HG03060 (cell line): Measurements from ENCODE around the gene ZDHHC20.
A peak's percentile ranks its signal among the peaks of the same experiment; 100 is the strongest.
"Not testable (repeated sequence)": the region's sequence is repeated elsewhere in the genome, so short reads cannot be mapped to it uniquely, and the experiment has no call there.

Experiments used
- ATAC-seq: cut with Tn5 transposase; IDR thresholded peaks from one replicate; pipeline ENCODE4 v1.9.1; 2021; ENCODE audit warnings: low read depth, moderate number of reproducible peaks; ENCODE audit not compliant: unreplicated experiment

The ZDHHC20 gene

GRCh38 chr13:21436582-21436981 lies 22.5 kb downstream of the ZDHHC20 start:
- ATAC-seq: no peak

- peak; percentile 96 for ATAC-seq
These were observed 23.4 kb downstream of the ZDHHC20 start for GRCh38 chr13:21435687-21436151.

DNA sequence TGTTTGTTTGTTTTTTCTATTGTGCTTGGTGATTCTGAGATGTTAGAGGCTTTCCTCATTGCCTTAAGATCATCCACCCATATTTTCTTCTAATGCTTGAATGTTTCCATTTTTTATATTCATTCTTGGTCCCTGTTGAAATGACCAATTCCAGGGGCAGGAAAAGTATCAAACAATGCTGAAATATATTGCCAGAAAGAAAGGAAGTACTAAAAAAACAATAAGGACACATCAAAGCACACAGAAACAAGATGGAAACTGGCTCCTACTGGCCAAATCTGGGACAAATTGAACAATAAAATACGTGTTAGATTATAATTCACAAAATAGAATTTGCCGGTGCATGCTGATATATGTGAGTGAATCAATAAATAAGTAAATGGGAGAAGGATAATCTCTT lies 23.9 kb downstream of the ZDHHC20 start:
- no peak for ATAC-seq

DNA sequence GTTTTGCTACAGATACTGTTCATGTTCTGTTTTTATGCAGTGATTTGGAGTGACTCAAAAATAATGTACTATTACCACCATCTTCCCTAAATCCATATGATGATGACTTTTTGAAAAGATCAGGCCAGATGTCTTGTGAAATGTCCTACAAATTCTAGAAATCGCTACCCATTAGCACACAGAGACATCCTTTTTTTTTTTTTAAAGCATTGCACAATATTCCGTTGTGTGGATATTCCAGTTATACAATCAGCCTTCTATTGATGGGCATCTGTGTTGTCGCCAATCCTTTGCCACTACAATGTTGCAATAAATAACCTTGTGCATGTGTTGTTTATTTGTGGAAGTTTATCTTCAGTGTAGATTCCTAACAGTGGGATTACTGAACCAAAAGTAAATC lies 24.5 kb downstream of the ZDHHC20 start:
- no peak for ATAC-seq

DNA sequence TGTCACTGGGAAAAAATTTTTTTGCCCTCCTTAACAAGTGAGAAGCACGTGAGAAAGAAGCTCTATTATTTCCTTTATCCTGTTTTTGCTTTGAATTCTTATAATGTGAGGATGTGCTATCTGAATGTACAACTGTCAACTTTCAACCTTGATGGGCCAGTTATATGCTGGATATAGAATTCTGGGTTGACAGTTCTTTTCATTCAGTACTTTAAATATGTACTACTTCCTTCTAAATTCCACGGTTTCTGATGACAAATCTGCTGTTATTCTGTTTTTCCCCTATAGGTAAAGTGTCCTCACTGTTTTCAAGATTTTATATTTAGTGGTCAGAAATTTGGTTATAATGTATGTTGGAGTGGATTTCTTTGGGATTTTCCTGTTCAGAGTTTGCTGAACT lies 29.9 kb downstream of the ZDHHC20 start:
- no peak for ATAC-seq

- no peak for ATAC-seq
These were observed 31.4 kb downstream of the ZDHHC20 start for GRCh38 chr13:21427741-21428140.

- ATAC-seq: no peak
These were observed 32.9 kb downstream of the ZDHHC20 start for GRCh38 chr13:21426238-21426637.

DNA sequence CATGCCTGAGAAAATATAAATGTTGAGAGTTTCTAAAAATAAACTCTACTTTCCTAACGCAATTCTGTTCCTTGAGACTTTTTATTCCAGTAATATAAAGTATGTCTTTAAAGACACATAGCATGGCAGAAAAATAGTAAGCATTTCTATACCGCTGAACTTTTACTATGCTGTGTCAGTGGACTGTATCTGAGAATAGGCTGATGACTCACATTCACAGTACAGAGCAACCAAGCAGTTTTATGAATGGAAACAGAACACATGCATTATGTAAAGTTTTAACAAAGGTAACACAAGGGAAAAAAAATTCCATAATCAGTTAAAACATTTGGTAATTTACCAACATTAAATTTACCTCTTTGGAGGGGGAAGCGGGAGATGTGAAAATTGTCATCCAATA lies 38.4 kb downstream of the ZDHHC20 start:
- no peak for ATAC-seq

DNA sequence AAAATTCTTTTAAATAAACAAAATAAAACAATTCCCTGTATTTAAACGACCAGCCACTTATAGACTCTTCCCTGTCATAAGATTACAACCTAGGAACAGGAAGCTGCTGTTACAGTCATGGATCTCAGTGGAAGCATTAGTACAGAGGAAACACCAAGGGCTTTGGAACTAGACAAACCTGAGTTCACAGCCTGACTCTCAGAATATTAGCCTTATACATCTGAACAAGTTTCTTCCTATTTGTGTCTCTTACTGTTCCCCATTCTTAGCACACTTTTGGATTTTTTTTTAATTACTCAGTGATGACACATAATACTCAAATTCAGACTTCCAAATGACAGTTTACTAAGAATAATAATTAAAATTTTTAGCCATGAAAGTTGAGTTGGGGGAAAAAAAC lies 46.1 kb downstream of the ZDHHC20 start:
- ATAC-seq: no peak

GRCh38 chr13:21410453-21410852 lies 48.6 kb downstream of the ZDHHC20 start:
- ATAC-seq: not testable (repeated sequence)

DNA sequence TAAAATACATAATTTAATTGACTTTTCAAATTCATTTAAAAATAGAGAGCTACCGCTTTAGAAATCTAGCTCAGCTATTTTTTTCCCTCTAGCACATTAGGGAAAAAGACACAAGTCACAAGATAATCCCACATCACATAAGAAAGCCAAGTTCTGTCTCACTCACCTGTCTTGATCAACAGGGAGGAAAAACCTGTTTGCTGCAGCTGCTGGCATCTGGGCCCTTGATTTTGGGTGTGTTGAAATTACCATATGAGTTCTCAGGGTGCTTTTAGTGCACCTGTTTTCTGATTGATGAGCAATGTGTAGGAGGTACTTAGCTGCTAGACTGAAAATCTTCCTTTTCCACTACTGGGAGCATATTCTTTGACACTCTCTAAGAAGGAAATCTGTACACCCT lies 53.8 kb downstream of the ZDHHC20 start:
- no peak for ATAC-seq

DNA sequence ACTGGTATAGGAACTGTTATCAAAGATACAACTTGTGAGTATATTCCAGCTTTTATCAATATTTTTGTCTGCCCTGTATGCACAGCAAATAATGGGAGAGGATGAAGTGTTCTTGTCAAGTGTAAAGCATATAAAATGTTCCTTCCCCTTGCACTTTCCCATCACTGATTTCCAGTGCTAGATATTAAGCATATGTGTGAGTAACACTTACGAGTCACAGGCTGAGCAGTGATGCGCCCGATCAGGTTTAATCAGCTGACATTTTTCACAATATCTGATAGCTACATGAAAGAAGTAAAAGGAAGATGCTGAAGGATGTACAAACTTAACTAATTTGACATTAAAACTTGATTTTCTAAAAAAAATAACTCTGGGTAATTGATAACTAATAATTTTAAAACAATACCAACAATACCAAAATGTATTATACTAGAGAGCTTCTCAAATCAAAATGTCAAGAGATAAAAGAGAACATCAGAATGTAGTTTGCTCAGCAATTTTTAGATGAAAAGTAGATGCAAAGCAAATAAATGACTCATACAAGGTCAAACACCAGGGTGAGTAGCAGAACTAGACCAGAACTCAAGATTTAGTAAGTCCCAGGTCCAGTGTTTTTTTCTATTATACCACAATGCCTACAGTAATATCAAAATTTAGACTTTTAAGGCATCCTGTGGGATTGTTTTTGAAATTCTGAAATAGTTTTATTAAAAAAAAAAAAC lies 56.4 kb downstream of the ZDHHC20 start:
- no peak for ATAC-seq

DNA sequence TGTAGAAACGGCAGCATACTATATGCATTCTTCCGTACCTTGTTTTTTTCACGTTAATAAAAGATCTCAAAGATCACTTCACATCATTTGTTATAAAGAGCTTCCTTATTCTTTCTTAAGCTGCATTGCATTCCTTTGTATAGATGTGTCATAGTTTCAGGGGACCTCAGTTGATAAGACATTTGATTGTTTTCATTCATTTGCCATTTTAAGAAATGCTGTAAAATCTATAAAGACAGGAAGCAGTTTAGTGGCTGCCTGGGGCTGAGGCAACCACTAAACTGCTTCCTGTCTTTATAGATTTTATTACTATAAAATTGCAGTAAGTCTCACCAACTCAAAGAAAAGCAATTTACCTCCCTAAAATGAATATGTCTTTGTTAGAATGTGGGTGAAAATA lies 59.4 kb downstream of the ZDHHC20 start:
- ATAC-seq: no peak

DNA sequence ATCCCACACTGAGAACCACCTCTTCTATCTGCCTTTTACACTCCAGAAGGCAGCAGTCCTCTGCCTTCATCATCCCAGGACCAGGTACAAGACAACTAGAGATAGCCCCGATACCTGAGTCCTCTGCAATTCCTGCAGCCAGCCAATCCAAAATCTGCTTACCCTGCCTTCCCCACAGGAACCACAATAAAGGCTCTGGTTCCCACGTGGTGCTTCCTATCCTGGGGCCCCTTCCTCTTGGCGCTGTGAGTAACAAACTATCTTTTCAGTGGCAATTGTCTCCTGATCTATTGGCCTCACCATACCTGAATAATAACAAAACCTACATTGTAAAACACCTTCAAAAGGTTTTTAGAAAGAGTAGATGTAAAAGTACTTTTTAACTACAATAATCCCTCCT lies 63.1 kb downstream of the ZDHHC20 start:
- no peak for ATAC-seq

DNA sequence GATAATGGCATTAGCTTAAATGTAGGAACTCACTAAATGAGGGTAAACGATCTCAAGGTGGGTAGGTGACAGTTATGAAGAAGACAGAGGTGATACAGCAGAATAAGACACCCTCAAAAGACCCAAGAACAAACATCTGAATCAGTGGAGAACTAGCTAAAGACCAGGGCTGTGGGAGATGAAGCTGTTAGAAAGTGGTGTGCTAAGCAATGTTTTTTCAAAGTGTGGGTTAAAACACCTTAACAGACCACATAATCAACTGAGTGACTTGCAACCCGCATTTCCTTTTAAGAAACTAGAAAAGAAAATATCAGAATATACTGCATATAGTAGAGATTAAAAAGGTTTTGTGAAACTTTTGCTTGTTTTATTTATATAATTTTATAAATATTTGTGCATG lies 70.0 kb downstream of the ZDHHC20 start:
- no peak for ATAC-seq

- no peak for ATAC-seq
These were observed 73.4 kb downstream of the ZDHHC20 start for GRCh38 chr13:21385710-21386109.

DNA sequence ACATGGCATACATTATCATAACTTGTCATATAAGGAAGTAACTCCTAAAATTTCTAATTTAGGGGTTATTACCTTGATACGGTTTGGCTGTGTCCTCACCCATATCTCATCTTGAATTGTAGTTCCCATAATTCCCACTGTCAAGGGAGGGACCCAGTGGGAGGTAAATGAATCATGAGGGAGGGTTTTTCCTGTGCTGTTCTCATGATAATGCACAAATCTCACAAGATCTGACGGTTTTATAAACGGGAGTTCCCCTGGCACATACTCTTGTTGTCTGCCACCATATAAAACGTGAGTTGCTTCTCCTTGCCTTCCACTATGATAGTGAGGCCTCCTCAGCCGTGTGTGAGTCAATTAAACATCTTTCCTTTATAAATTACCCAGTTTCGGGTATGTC lies 76.0 kb downstream of the ZDHHC20 start:
- no peak for ATAC-seq

DNA sequence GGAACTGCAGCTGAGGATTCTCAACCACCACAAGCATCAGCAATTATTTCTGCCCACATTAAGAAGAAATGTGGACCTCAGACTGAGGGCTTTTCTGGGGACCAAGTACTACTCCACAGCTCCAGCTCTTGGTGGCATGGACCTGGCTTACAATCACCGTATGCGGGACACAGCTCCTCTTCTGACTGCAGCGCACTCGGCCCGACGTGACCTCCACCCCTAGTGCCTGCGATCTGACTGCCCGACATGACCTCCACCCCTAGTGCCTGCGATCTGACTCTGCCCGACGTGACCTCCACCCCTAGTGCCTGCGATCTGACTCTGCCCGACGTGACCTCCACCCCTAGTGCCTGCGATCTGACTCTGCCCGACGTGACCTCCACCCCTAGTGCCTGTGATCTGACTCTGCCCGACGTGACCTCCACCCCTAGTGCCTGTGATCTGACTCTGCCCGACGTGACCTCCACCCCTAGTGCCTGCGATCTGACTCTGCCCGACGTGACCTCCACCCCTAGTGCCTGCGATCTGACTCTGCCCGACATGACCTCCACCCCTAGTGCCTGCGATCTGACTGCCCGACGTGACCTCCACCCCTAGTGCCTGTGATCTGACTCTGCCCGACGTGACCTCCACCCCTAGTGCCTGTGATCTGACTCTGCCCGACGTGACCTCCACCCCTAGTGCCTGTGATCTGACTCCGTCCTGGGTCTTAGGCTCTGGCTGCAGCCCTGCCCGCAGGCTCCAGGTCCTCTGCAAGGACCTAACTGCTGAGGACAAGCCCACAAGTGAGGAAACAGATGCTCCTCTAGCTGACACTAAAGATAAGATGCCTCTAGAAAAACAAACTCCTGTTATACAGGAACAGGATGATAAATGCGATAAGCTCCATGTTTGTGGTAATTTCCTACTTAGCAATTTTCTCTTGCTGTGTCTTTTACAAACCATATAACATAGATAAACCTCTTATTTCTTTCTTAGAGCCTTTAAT lies 81.8 kb downstream of the ZDHHC20 start:
- not testable (repeated sequence) for ATAC-seq

GRCh38 chr13:21372530-21372929 lies 86.6 kb downstream of the ZDHHC20 start:
- ATAC-seq: no peak

GRCh38 chr13:21371011-21371410 lies 88.1 kb downstream of the ZDHHC20 start:
- no peak for ATAC-seq

DNA sequence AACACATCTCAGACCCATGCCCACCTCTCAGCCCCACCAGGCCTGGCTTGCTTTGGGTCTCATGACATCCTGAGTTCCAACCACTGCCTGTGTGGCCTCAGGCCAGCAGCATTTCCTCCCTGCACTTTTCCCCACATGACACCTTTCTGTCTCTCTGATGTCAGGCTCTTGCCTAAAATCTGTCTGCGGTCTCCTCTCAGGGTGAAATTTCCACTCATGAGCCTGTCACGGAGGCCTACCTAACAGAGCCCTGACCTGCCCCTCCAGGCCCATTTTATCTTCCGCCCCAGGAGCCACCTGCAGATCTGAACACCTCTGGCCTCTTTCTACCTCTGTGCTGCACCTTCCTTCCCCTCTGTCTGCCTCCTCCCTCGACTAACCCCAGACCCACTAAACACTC lies 93.5 kb downstream of the ZDHHC20 start:
- ATAC-seq: no peak

- ATAC-seq: no peak
These were observed 94.2 kb downstream of the ZDHHC20 start for GRCh38 chr13:21364916-21365315.
